HG02973 (cell line): ENCODE measurements around the gene ASIP.

Experiments used
- ATAC-seq: cut with Tn5 transposase; IDR thresholded peaks from one replicate; pipeline ENCODE4 v1.9.1; 2021; ENCODE audit warnings: moderate library complexity; ENCODE audit not compliant: unreplicated experiment

ASIP gene

DNA sequence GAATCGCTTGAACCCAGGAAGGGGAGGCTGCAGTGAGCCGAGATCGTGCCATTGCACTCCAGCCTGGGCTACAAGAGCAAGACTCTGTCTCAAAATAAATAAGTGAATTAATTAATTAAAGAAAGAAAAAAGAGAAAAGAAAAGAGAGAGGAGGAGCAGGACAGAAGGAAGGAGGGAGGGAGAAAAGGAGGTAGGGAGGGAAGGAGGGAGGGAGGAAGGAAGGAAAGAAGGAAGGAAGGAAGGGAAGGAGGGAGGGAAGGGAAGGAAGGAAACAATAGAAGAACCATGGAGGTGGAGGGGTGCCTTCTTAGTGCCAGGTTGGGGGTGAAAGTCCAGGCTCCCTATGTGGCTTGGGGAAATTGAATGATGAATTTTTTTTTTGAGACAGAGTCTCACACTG lies 68.5 kb downstream of the ASIP start:
- ATAC-seq, result no peak

DNA sequence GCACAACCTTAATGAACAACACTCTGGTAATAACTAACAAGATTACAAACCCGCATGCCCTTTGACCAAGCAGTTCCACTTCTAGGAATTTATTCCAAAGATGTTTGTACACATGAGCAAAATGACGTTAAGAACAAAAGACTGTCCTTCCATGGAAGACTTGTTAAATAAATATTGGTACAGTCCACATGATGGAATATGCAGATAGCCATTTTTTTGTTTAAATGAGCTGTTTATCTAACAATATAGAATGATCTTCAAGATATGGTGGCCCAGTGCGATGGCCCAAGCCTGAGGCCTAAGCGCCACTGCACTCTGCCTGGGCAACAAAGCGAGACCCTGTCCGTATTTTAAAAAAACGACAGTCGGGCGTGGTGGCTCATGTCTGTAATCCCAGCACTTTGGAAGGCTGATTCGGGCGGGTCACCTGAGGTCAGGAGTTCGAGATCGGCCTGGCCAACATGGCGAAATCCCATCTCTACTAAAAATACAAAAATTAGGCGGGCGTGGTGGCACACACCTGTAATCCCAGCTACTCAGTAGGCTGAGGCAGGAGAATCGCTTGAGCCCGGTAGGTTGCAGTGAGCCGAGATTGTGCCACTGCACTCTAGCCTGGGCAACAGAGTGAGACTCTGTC lies 69.4 kb downstream of the ASIP start:
- ATAC-seq, result no peak

DNA sequence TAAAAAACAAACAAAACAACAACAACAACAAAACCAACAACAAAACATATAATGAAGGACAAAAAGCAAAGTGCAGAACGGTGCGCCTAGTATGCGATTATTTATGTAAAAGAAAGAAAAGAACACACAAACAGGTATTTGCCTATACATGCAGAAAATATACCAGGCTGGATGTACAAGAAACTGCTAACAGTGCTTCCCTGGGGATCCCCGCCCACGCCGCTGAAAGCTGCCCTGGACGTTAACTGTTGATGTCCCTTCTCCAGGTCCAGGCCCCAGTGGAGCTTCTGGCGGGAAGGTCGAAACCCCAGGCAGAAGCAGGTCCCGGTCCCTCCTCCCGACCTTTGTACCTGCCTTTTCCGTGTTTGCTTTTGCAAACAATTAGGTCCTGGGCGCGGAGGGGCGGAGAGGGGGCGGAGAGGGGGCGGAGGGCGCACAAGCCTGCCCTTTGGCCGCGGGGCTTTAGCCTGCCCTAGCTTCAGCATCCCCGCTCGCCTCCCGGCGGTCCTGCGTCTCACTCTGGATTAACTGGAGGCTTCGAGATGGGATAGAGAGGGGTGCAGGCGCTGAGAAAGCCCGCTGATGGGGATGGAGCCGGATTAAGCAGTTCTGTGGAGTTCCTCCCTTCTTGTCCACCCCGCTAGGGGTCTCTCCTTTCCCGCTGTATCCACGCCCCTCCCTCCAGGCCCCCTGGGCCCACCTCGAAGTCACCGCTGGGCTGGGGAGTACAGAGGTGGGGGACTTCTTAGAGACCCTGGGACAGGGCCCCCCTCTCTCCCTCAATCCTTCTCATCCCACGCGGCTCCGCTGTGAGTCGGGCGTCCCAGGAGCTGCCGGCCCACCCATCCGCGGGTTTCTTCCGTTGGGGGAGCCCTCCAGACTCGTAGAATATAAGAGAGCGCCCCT lies 70.1 kb downstream of the ASIP start:
- ATAC-seq, result no peak

DNA sequence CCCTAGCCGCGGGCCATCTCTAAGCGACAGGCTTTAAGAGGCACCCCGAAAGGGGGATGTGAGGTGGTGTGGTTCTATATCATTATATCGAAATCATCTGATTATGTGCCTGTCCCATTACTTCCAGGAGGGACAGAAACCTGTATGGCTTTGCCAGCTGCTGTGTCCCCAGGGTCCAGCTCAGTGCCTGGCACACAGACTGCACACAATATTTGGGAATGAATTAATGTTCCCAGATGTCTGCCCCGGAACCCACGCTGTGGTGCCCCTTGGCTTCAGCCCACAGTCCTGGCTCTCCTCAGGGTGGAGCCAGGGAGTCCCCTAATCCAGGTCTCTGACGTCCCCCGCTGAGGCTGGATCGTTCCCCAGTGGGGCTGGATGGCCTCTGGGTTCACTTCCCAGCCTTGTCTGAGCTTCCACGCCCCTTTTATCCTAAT lies 70.8 kb downstream of the ASIP start:
- ATAC-seq, result no peak

DNA sequence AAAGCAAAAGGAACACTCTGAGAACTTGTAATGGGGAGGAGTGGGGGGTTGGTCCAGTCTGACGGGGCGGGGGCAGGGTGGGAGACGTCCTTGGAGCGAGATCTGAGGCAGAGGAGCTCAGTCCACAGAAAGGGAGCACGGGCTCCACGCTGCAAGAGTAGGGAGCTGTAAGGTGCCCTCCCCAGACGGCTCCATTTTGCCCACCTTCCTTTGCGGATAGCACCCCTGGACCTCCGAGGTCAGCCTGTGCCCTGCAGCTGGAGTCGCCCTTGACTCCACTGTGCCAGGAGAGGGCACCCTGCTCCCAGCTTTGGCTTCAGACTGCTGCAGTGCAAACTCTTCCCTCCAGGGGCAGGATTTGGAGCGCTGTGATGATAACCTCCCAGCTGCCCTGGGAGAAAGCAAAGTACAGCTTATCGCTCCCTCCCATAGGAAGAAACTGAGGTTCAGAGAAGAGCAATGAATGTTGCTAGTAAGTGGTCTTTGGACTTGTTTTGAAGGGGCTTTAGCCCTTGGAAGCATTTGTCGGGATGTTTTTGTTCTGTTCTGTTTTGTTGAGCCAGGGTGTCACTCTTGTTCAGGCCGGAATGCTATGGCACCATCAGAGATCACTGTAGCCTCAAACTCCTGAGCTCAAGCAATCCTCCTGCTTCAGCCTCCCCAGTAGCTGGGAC lies 71.5 kb downstream of the ASIP start:
- ATAC-seq, result peak; percentile 79

DNA sequence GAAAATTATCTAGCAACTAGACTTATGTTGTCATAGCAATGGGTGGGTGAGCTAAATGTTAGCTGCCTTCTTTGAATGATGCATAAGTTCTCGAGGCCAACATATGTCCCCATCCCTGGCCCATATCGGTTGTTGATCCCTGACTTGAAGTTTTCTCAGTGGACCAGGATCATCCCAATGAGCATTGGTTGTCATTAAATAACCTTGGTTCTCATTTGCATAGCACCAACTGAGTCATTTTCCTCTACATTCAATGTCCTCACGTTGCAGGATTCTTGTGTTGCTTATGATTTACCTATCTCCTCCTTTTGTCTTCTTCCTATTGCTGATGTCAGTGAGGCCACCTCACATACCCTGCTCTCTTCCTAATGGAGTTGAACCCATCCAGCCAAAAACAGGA lies 74.0 kb downstream of the ASIP start:
- no peak for ATAC-seq

DNA sequence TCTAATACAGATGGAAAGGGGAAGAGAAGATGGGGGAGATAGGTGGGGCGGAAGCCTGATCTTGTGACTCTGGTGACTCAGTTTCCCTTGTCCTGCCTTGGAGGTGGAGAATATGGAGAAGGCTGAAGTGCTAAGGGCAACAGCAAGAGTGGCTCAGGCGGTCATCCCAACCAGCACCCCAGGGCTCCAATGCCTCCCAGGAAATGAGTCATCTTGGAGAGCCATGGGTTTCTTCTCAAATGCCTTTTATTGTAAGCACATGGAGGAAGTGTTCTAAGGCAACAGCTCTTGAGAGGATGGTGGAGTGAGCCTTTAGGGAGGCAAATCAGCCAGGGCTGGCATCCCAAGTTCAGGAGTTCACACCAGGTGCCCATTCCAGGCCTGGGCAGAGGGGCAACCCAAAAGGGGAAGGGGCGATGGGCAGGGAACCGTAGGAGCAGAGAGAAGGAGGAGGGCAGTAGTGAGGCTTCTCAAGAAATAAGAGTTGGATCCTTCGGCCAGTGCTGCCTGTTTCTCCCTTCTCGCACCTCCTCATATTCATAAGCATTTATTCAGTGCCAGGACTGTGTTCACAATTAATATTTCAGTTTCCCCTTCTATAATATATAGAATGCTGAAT lies 75.1 kb downstream of the ASIP start:
- no peak for ATAC-seq
